DND-41 (cell line): ENCODE results near the gene KLF16.

Source experiments
- EZH2 ChIP-seq: IDR thresholded peaks from 3 replicates; pipeline ENCODE4 v1.6.1; 2012; ENCODE audit warnings: borderline replicate concordance, low read depth, mild to moderate bottlenecking, moderate library complexity, low read length, inconsistent platforms; ENCODE audit not compliant: severe bottlenecking
- TF ChIP-seq, protein P1 (sequence below): IDR thresholded peaks from 2 replicates; pipeline ENCODE4 v1.5.1; 2012; ENCODE audit warnings: borderline replicate concordance, low read length, moderate library complexity, mild to moderate bottlenecking; ENCODE audit not compliant: poor library complexity, severe bottlenecking; ENCODE audit errors: extremely low read depth

DNA sequence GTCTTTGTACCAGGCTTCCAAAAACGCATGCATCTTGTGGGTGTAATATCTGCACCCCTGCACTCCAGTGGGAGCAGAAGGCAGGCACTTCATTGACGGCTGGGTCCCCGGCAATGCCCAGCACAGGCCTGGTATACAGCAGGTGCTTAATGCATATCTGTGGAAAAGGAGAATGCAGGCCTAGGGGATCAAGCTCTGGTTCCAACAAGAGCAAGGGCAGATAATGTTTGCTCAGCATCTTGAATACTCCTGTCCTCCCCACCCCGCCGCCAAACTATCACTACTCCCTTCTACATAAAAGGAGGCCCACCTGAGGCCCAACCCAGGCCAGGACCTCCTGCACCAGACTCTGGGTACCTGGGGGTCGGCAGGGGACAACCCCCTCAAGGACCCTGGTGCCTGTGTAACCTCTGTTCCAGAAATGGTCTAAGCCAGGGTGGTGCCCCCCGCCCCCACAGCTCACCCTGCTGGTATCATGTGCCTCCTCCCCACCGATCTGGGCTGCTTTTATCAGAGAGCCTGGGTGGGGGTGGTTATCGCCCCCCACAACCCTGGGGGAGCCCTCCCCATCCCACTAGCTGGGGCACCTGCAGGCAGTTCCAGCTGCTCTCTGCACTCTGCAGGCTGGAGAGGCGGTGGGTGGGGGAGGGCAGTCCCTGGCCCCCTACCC is 4.8 kb downstream of the KLF16 start:
- TF ChIP-seq, protein P1, sequence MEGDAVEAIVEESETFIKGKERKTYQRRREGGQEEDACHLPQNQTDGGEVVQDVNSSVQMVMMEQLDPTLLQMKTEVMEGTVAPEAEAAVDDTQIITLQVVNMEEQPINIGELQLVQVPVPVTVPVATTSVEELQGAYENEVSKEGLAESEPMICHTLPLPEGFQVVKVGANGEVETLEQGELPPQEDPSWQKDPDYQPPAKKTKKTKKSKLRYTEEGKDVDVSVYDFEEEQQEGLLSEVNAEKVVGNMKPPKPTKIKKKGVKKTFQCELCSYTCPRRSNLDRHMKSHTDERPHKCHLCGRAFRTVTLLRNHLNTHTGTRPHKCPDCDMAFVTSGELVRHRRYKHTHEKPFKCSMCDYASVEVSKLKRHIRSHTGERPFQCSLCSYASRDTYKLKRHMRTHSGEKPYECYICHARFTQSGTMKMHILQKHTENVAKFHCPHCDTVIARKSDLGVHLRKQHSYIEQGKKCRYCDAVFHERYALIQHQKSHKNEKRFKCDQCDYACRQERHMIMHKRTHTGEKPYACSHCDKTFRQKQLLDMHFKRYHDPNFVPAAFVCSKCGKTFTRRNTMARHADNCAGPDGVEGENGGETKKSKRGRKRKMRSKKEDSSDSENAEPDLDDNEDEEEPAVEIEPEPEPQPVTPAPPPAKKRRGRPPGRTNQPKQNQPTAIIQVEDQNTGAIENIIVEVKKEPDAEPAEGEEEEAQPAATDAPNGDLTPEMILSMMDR: no peak
- no peak for TF ChIP-seq EZH2
